ENCODE measurements around the gene DBN1.

DBN1 gene

DNA sequence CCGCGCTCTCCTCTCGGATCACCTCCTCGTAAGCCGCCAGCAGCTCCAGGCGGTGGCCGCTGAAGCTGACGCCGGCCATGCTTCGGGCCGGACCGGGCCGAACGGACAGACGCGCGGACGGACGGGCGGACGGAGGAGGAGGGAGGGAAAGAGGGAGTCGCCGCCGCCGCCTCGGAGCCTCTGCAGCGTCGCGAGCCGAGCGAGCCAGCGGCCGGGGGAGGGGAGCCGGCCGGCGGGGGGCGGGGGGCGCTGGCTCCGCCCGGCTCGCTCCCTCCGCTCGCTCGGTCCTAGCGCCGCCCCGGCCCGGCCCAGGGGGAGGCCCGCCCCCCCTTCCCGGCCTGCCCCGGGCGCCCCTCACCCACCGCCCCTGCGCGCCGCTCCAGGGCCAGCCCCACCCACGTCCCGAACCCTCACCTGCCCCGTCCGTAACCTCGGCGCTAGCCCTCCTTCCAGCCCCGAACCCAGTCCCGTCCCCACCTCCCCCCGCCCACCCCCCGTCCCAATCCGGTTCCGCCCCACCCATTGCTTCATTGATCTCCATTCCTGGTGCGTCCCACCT, at the start of gene DBN1:
Gene DBN1, minus strand, starts transcription at position 192 of the 559 bp plus-strand sequence. Its CDS starts 113 bp downstream, at position 79.
- no peak for DNase-seq

GRCh38 chr5:177520916-177521513, 47.6 kb upstream of the DBN1 start:
- DNase-seq, result no peak

DNA sequence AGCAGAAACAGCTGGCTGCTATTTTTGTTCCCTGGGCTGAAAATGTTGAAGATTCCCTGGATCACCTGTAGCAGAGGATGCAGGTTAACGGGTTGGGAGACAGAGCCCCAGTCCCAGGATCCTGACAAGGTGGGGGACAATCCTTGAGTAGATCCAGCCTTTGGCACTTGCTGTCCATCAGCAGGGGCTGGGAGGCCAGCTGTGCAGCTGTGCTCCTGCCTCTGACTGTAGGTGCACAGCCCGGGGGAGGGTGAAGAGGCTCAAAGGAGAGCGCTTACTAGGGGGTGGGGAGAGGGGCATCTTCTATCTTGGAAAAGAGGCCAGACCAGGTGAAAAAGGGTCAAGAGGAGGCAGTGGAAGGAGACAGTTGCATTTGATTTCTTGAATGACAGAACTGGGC, 46.8 kb upstream of the DBN1 start:
- no peak for DNase-seq

GRCh38 chr5:177519463-177520235, 46.2 kb upstream of the DBN1 start:
- DNase-seq, result no peak

- peak; percentile 97 for DNase-seq
Measured at GRCh38 chr5:177516601-177517568, 43.5 kb upstream of the DBN1 start, which contains the start of gene DDX41. TSS of gene DDX41 (minus strand) at chr5:177516961. CDS start at chr5:177516945, 16 bp downstream.

GRCh38 chr5:177515580-177515979, 42.1 kb upstream of the DBN1 start:
- DNase-seq, result no peak

DNA sequence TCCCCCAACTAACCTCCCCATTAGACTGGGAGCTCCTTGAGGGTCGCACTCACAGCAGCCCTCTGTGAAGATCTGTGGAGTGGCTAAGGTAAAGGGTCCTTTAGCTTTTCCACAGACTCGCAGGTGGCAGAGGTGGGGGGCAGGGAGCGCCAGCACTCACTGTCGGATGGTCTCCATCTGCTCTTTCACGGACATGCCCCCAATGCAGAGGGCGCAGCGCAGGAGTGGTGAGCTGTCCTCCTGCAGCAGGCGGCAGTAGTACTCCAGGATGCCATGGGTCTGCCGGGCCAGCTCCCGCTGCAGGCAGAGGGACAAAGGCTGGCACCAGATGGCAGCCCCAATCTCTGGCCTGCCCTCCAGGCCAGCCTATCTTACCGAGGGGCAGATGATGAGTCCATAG, 41.1 kb upstream of the DBN1 start:
- no peak for DNase-seq

DNA sequence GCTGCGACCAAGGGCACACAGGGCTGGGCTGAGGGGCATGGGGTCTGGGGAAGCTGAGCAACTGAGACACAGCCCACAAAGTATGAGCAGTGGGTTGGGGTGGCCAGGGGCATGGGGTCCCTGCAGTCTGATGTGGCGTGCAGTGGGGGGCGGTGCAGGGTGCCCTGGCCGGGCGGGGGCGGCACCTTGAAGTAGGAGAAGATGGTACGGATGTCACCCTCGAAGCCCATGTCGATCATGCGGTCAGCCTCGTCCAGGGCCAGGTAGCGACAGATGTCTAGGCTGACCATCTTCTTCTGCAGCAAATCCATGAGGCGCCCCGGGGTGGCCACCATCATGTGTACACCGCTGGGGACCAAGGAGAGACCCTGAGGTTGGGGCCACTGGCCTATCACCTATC, 40.1 kb upstream of the DBN1 start:
- DNase-seq, result no peak

- DNase-seq, result no peak
Measured at GRCh38 chr5:177512736-177513380, 39.4 kb upstream of the DBN1 start.

- no peak for DNase-seq
Measured at GRCh38 chr5:177511796-177512675, 38.6 kb upstream of the DBN1 start.

- no peak for DNase-seq
Measured at GRCh38 chr5:177511181-177511580, 37.7 kb upstream of the DBN1 start.

DNA sequence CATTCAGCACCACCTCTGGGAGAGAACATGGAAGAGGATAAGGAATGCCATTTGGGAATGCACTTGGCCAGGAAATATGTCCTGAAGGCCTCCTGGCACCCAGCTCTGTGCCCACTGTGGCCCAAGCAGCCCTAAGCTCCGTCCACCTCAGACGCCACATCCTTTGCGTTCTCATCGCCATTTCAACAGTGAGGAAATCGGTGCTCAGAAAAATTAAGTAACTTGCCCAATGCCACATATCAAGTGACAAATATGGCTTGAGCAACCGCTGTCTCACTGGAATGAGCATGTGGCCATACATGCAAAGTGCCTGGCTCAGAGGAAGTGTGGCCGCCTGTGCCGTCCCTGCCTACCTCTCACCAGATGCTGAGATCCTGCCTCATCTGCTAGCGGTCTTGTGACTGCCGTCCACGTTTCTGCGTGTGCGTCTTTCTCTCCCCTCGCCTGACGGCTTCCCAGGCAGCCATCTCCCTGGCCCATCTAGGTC, 37.2 kb upstream of the DBN1 start:
- DNase-seq, result no peak

GRCh38 chr5:177509991-177510566, 36.6 kb upstream of the DBN1 start:
- DNase-seq, result no peak

- no peak for DNase-seq
Measured at GRCh38 chr5:177509381-177509951, 36.0 kb upstream of the DBN1 start, which contains the start of gene DOK3. TSS of gene DOK3 (minus strand) at chr5:177509826. CDS start at chr5:177509540, 286 bp downstream.

- no peak for DNase-seq
Measured at GRCh38 chr5:177508837-177509236, 35.4 kb upstream of the DBN1 start.

DNA sequence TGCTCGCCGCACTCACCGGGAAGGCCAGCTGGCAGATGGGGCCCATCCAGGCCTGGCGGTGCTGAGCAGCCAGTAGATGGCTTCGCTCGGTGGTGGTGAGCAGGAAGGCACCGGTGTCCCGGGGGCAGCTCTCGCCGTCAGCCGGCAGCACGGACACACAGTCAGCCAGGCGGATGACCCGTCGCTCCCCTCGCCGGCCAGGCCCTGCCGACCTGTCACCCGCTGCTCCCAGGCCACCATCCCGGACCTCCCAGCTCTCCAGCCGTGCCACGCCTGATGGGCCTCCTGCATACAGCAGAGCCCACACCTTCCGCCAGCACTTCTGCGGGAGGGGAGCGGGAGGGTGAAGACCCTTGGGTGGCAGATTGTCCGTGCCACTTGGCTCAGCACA, 34.8 kb upstream of the DBN1 start:
- no peak for DNase-seq

GRCh38 chr5:177507596-177508220, 34.3 kb upstream of the DBN1 start:
- no peak for DNase-seq

GRCh38 chr5:177507165-177507564, 33.7 kb upstream of the DBN1 start:
- no peak for DNase-seq

GRCh38 chr5:177505075-177505474, 31.6 kb upstream of the DBN1 start:
- DNase-seq, result no peak
